HL-60 (cell line): ENCODE measurements around the gene ABHD2.

Experiments used
- CTCF ChIP-seq: IDR thresholded peaks from one replicate; pipeline ENCODE4 v1.5.1; 2011; ENCODE audit warnings: low read length, control low read depth, inconsistent platforms; ENCODE audit not compliant: insufficient read depth
- GABPA ChIP-seq: IDR thresholded peaks from 2 replicates; pipeline ENCODE4 v1.6.1; 2012; ENCODE audit warnings: low read depth
- POLR2AphosphoS5 ChIP-seq: IDR thresholded peaks from 2 replicates; pipeline ENCODE4 v1.6.1; 2012; ENCODE audit warnings: low read depth
- REST ChIP-seq: IDR thresholded peaks from 2 replicates; pipeline ENCODE4 v1.6.1; 2012; ENCODE audit warnings: low read depth; ENCODE audit not compliant: insufficient replicate concordance
- SPI1 ChIP-seq: IDR thresholded peaks from 2 replicates; pipeline ENCODE4 v1.6.1; 2012; ENCODE audit warnings: low read depth, mild to moderate bottlenecking, borderline replicate concordance

- TF ChIP-seq CTCF (no peak), REST (no peak), GABPA (no peak), POLR2AphosphoS5 (no peak), SPI1 (no peak)
Measured at GRCh38 chr15:89091627-89092220, 3.5 kb downstream of the ABHD2 start.
